T-cell (primary cell): ENCODE data around the gene LMAN2L. TPM values are rescaled to one million over a fixed set of nuclear protein-coding genes. Genes with fewer than 3 reads are reported as not detected.

Source experiments
- ATAC-seq, 4 experiments: fragments of 200-7000 bp in 3 of 4; fragments of 150-1000 bp in 1 of 4; cut with Tn5 transposase; replicated peaks in 1 of 4; 1 replicate in 3 of 4; 2 replicates in 1 of 4; pipeline ENCODE4 v1.10.0; 2021; ENCODE audit warnings: moderate library complexity in 3 of 4, mild to moderate bottlenecking in 2 of 4, moderate number of reproducible peaks in 1 of 4
- CTCF ChIA-PET, 2 donors: fragments of 300-600 bp; sonication (Branson Sonifier 250); formaldehyde crosslinking; loops; one replicate each; lab custom pipeline; 2022; ENCODE audit warnings: antibody characterized with exemption in 2 of 2; lab: Charles Lee
- POLR2A ChIA-PET, 2 donors: fragments of 300-600 bp; sonication (Branson Sonifier 250); formaldehyde crosslinking; loops; one replicate each; lab custom pipeline; 2022; ENCODE audit warnings: antibody characterized with exemption in 2 of 2; lab: Charles Lee
- DNase-seq, 35 experiments: peaks; one replicate each; pipeline versions ENCODE4 v3.0.0 to v3.0.0-alpha.2; 2013 to 2023
- H3K27ac ChIP-seq: one replicate; pipeline ENCODE4 v1.5.1; 2013; ENCODE audit warnings: low read length
- H3K27me3 ChIP-seq, 2 experiments: replicated peaks in 1 of 2; 1 replicate in 1 of 2; 2 replicates in 1 of 2; pipeline versions ENCODE4 v1.6.1 to v1.7.0; 2013; ENCODE audit warnings: low read length in 1 of 2, mixed read lengths in 1 of 2; ENCODE audit not compliant: control insufficient read depth in 2 of 2, insufficient read depth in 2 of 2; ENCODE audit errors: extremely low read depth in 1 of 2
- H3K36me3 ChIP-seq, 2 donors: 1 replicate in 1 of 2; 2 replicates in 1 of 2; pipeline versions ENCODE4 v1.6.1 to v1.7.0; 2013; ENCODE audit warnings: low read length in 1 of 2; ENCODE audit not compliant: control insufficient read depth in 2 of 2, insufficient read depth in 1 of 2; ENCODE audit errors: extremely low read depth in 1 of 2
- H3K4me1 ChIP-seq, 2 experiments: 1 replicate in 1 of 2; 2 replicates in 1 of 2; pipeline versions ENCODE4 v1.6.1 to v1.7.0; 2013; ENCODE audit warnings: low read length in 2 of 2, mixed read lengths in 1 of 2; ENCODE audit not compliant: insufficient read depth in 2 of 2, control insufficient read depth in 1 of 2; ENCODE audit errors: extremely low read depth in 1 of 2
- H3K4me3 ChIP-seq, 2 donors: 1 replicate in 1 of 2; 2 replicates in 1 of 2; pipeline versions ENCODE4 v1.5.1 to v1.7.0; 2013; ENCODE audit warnings: mild to moderate bottlenecking in 2 of 2, low read length in 1 of 2, moderate library complexity in 1 of 2; ENCODE audit not compliant: control insufficient read depth in 1 of 2; ENCODE audit errors: extremely low read depth in 1 of 2
- H3K9me3 ChIP-seq: 2 replicates; pipeline ENCODE4 v1.7.0; 2013
- H3K27ac Mint-ChIP-seq, 2 donors: one replicate each; pipeline ENCODE4 v1.8.0; 2020 to 2021; ENCODE audit warnings: mild to moderate bottlenecking in 2 of 2, mixed read lengths in 2 of 2
- H3K27me3 Mint-ChIP-seq, 2 donors: one replicate each; pipeline ENCODE4 v1.8.0; 2021 to 2022; ENCODE audit warnings: mixed read lengths in 2 of 2
- H3K36me3 Mint-ChIP-seq: one replicate; pipeline ENCODE4 v1.8.0; 2021; ENCODE audit warnings: mixed read lengths
- H3K4me1 Mint-ChIP-seq, 3 donors: one replicate each; pipeline ENCODE4 v1.8.0; 2020 to 2022; ENCODE audit warnings: mixed read lengths in 3 of 3, mild to moderate bottlenecking in 1 of 3
- H3K4me3 Mint-ChIP-seq, 3 donors: one replicate each; pipeline ENCODE4 v1.8.0; 2020 to 2022; ENCODE audit warnings: mild to moderate bottlenecking in 3 of 3, mixed read lengths in 3 of 3, moderate library complexity in 3 of 3
- H3K9me3 Mint-ChIP-seq, 3 donors: one replicate each; pipeline ENCODE4 v1.8.0; 2020 to 2022; ENCODE audit warnings: mixed read lengths in 3 of 3
- whole genome bisulfite sequencing: methylation state at CpG from one replicate; pipeline ENCODE4 v1.1.5; 2013; ENCODE audit warnings: missing lambda C conversion rate; ENCODE audit not compliant: insufficient coverage; 5-methylcytosine and 5-hydroxymethylcytosine counted together
- total RNA-seq, 35 experiments: library from RNA in 6 of 35; stranded (reverse) in 6 of 35; fragments of 120-200 nt in 1 of 35; gene quantifications; one replicate each; pipeline versions ENCODE4 v1.2.1 to v1.2.4 and lab custom pipeline; 2013 to 2026

LMAN2L gene
- total RNA-seq, 5 donors from 2014 or later (not counting 1 experiment from before 2014, with no cell fraction given): 4.7 to 8.9 (median 7.8) TPM

DNA sequence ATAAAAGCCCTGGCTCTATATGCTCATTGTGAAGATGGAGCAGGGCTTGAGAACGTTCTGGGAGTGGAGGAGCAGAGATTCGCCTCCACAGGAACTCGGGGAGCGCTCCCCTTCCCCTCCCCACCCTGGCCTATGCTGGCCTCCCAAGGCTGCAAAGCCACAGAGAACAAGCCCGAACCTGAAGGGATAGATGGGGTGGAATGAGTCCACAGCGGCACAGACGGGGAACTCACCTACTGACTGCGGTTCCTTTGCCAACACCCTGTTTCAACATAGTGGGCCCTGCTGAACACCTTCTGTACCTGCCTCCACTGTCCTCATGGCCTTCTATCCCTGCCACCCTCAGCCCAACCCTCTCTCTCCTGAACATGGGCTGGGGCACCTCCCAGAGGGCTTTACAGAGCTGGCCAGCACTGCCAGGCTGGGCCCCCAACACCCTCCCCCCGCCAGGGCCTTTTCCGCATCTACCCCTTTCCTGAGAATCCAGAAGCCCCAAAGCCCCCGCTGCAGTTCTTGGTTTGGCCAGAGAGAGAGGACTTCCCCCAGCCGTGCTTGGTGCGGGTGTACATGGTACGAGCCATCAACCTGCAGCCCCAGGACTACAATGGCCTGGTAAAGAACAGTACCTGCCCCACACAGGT, 41.5 kb downstream of the LMAN2L start:
- POLR2A ChIA-PET: no interaction called here

DNA sequence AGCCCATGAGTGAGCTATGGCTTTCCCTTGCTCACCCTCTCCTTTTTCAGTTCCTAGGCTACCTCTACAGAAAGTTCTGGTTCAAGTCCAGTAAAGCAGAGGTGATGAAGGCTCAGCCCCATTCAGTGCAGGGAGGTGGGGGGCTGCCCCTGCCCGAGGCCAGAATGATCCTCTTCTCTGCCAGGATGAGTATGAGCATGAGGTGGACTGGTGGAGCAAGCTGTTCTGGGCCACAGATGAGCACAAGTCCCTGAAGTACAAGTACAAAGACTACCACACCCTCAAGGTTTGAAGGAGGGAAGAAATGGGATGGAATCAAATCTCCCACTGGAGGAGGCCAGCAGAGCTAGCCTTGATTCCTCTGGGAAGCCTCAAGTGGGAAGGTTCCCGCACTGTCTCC, 42.4 kb downstream of the LMAN2L start:
- Mint-ChIP-seq H3K4me3 (no peak overlapping the region), H3K27me3 (no peaks in the 10 kb centered on the region), H3K4me1 (no peaks in the 10 kb centered on the region), H3K27ac (no peak overlapping the region), H3K9me3 (no peaks in the 10 kb centered on the region), H3K36me3 (peaks cover 9% of the 10 kb centered on the region)
- CTCF ChIA-PET: no interaction called here
- Histone ChIP-seq H3K36me3 (no peaks in the 10 kb centered on the region), H3K4me1 (no peaks in the 10 kb centered on the region), H3K27me3 (no peaks in the 10 kb centered on the region), H3K4me3 (no peak overlapping the region), H3K9me3 (no peaks in the 10 kb centered on the region), H3K27ac (no peak overlapping the region)
- WGBS: 100% methylated on average over 1 of the region's 2 CpGs
- ATAC-seq: no peak
- no peak for DNase-seq
- POLR2A ChIA-PET: no interaction called here

More for the DNA sequence above, 41.5 kb downstream of the LMAN2L start:
- Mint-ChIP-seq H3K9me3 (no peaks in the 10 kb centered on the region), H3K27me3 (no peaks in the 10 kb centered on the region), H3K27ac (no peak overlapping the region), H3K36me3 (peaks cover 9% of the 10 kb centered on the region), H3K4me3 (no peak overlapping the region), H3K4me1 (no peaks in the 10 kb centered on the region)
- H3K4me3 ChIP-seq: no peak overlapping the region
- no peaks in the 10 kb centered on the region for H3K9me3 ChIP-seq
- H3K27ac ChIP-seq: no peak overlapping the region
- no peaks in the 10 kb centered on the region for H3K27me3 ChIP-seq
- CTCF ChIA-PET: no interaction called here
- DNase-seq (no peak), ATAC-seq (no peak)
- no peaks in the 10 kb centered on the region for H3K36me3 ChIP-seq
- 95% methylated on average over 7 of the region's 14 CpGs for WGBS
- H3K4me1 ChIP-seq: no peaks in the 10 kb centered on the region

DNA sequence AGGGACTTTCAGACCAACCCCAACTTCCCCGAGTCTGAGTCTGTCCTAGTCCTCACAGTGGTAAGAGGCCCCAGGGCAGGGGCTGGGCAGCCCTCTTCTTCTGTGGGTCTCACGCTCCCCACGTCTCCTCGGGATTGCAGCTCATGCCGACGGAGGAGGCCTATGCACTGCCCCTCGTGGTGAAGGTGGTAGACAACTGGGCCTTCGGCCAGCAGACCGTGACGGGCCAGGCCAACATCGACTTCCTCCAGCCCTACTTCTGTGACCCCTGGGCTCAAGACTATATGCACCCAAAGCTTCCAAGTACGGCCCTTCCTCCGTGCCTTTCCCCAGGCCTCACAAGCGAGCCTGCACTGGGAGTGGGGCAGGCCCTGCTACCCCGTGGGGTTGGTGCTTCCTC, 44.3 kb downstream of the LMAN2L start:
- WGBS: 86% methylated on average over 10 of the region's 15 CpGs
- ChIA-PET POLR2A (no interaction called here), CTCF (no interaction called here)
- H3K9me3 Mint-ChIP-seq: no peaks in the 10 kb centered on the region
- no peak overlapping the region for H3K27ac Mint-ChIP-seq
- no peaks in the 10 kb centered on the region for H3K27me3 ChIP-seq
- ATAC-seq (no peak), DNase-seq (no peak)
- no peak overlapping the region for H3K4me3 Mint-ChIP-seq
- H3K36me3 ChIP-seq: no peaks in the 10 kb centered on the region
- no peak overlapping the region for H3K27ac ChIP-seq
- no peaks in the 10 kb centered on the region for H3K27me3 Mint-ChIP-seq
- no peaks in the 10 kb centered on the region for H3K4me1 ChIP-seq
- no peaks in the 10 kb centered on the region for H3K9me3 ChIP-seq
- no peak overlapping the region for H3K4me3 ChIP-seq
- H3K4me1 Mint-ChIP-seq: no peaks in the 10 kb centered on the region
- no peaks in the 10 kb centered on the region for H3K36me3 Mint-ChIP-seq

GRCh38 chr2:96694816-96695455, 44.9 kb downstream of the LMAN2L start:
- 85% methylated on average over 12 of the region's 13 CpGs for WGBS
- POLR2A ChIA-PET: no interaction called here

GRCh38 chr2:96694279-96694678, 45.6 kb downstream of the LMAN2L start:
- H3K4me1 ChIP-seq: no peaks in the 10 kb centered on the region
- ATAC-seq: no peak
- no peak overlapping the region for H3K4me3 ChIP-seq
- DNase-seq: no peak
- no peaks in the 10 kb centered on the region for H3K9me3 ChIP-seq
- Mint-ChIP-seq H3K27ac (no peak overlapping the region), H3K4me3 (no peak overlapping the region), H3K9me3 (no peaks in the 10 kb centered on the region), H3K27me3 (no peaks in the 10 kb centered on the region), H3K4me1 (no peaks in the 10 kb centered on the region), H3K36me3 (no peaks in the 10 kb centered on the region)
- no peaks in the 10 kb centered on the region for H3K27me3 ChIP-seq
- H3K27ac ChIP-seq: no peak overlapping the region
- no peaks in the 10 kb centered on the region for H3K36me3 ChIP-seq
- ChIA-PET POLR2A (no interaction called here), CTCF (interaction anchor here in 1 of 2 donors (0.6 kb wide), 1 partner anchor 340 kb away, joined by 4 read pairs; no protein-coding TSS in a partner anchor)
- 100% methylated on average over 2 of the region's 8 CpGs for WGBS

More at GRCh38 chr2:96694816-96695455, 44.9 kb downstream of the LMAN2L start:
- CTCF ChIA-PET: interaction anchor here in 1 of 2 donors (0.6 kb wide), 1 partner anchor 340 kb away, joined by 4 read pairs; no protein-coding TSS in a partner anchor
- H3K36me3 ChIP-seq: no peaks in the 10 kb centered on the region
- no peaks in the 10 kb centered on the region for H3K4me1 ChIP-seq
- H3K27ac ChIP-seq: no peak overlapping the region
- H3K27me3 ChIP-seq: no peaks in the 10 kb centered on the region
- no peak overlapping the region for H3K27ac Mint-ChIP-seq
- ATAC-seq (no peak), DNase-seq (no peak)
- no peaks in the 10 kb centered on the region for H3K27me3 Mint-ChIP-seq
- H3K9me3 ChIP-seq: no peaks in the 10 kb centered on the region
- H3K4me3 Mint-ChIP-seq: no peak overlapping the region
- H3K4me3 ChIP-seq: no peak overlapping the region
- no peaks in the 10 kb centered on the region for H3K36me3 Mint-ChIP-seq
- H3K9me3 Mint-ChIP-seq: no peaks in the 10 kb centered on the region
- no peaks in the 10 kb centered on the region for H3K4me1 Mint-ChIP-seq

GRCh38 chr2:96693286-96694200, 46.3 kb downstream of the LMAN2L start:
- H3K36me3 ChIP-seq: no peaks in the 10 kb centered on the region
- no peaks in the 10 kb centered on the region for H3K9me3 Mint-ChIP-seq
- H3K4me3 ChIP-seq: no peak overlapping the region
- ChIA-PET CTCF (no interaction called here), POLR2A (no interaction called here)
- ATAC-seq: no peak
- H3K9me3 ChIP-seq: no peaks in the 10 kb centered on the region
- no peak for DNase-seq
- H3K4me1 ChIP-seq: no peaks in the 10 kb centered on the region
- no peak overlapping the region for H3K27ac ChIP-seq
- H3K4me3 Mint-ChIP-seq: no peak overlapping the region
- WGBS: 53% methylated on average over 4 of the region's 14 CpGs
- H3K36me3 Mint-ChIP-seq: no peaks in the 10 kb centered on the region
- no peaks in the 10 kb centered on the region for H3K4me1 Mint-ChIP-seq
- H3K27me3 Mint-ChIP-seq: no peaks in the 10 kb centered on the region
- H3K27me3 ChIP-seq: no peaks in the 10 kb centered on the region
- H3K27ac Mint-ChIP-seq: no peak overlapping the region
